IPS-18a (cell line): Measurements from ENCODE around the gene FUT9.
A peak's percentile ranks its signal among the peaks of the same experiment; 100 is the strongest.

Experiments used
- H3K27ac ChIP-seq: one replicate; pipeline ENCODE4 v1.5.1; 2013; ENCODE audit warnings: low read length
- H3K27me3 ChIP-seq: one replicate; pipeline ENCODE4 v1.6.1; 2013; ENCODE audit warnings: mild to moderate bottlenecking, low read length; ENCODE audit not compliant: control insufficient read depth, insufficient read depth
- H3K36me3 ChIP-seq: one replicate; pipeline ENCODE4 v1.6.1; 2013; ENCODE audit warnings: low read depth, low read length; ENCODE audit not compliant: control insufficient read depth
- H3K4me1 ChIP-seq: one replicate; pipeline ENCODE4 v1.6.1; 2013; ENCODE audit warnings: low read depth, low read length; ENCODE audit not compliant: control insufficient read depth
- H3K4me3 ChIP-seq: one replicate; pipeline ENCODE4 v1.5.1; 2013; ENCODE audit warnings: low read length
- H3K9ac ChIP-seq: one replicate; pipeline ENCODE4 v1.6.1; 2013; ENCODE audit warnings: mild to moderate bottlenecking, low read length, moderate library complexity
- H3K9me3 ChIP-seq: one replicate; pipeline ENCODE4 v1.6.1; 2013; ENCODE audit warnings: low read depth, low read length; ENCODE audit not compliant: control insufficient read depth

FUT9 gene

GRCh38 chr6:96015518-96016333 is at the start of gene FUT9:
FUT9 (plus strand) TSS chr6:96015974; CDS start chr6:96203156, 187,182 bp downstream.
- Histone ChIP-seq H3K4me3 (peak within 1 kb of the TSS; percentile 81), H3K36me3 (no peaks in the 10 kb centered on the region), H3K27ac (peak within 1 kb of the TSS; percentile 47), H3K9me3 (no peaks in the 10 kb centered on the region), H3K27me3 (peaks cover 31% of the 10 kb centered on the region), H3K4me1 (peaks cover 22% of the 10 kb centered on the region), H3K9ac (peak within 1 kb of the TSS; percentile 75)

- no peak overlapping the region for H3K27ac ChIP-seq
- peaks cover 11% of the 10 kb centered on the region for H3K9me3 ChIP-seq
- H3K9ac ChIP-seq, result no peak overlapping the region
- H3K4me3 ChIP-seq, result no peak overlapping the region
- H3K27me3 ChIP-seq, result no peaks in the 10 kb centered on the region
- H3K36me3 ChIP-seq, result no peaks in the 10 kb centered on the region
- H3K4me1 ChIP-seq, result no peaks in the 10 kb centered on the region
Measured at GRCh38 chr6:95967594-95967993, 48.2 kb upstream of the FUT9 start.

GRCh38 chr6:95973976-95974375 is 41.8 kb upstream of the FUT9 start:
- no peaks in the 10 kb centered on the region for H3K36me3 ChIP-seq
- H3K4me1 ChIP-seq, result no peaks in the 10 kb centered on the region
- H3K9ac ChIP-seq, result no peak overlapping the region
- H3K27ac ChIP-seq, result no peak overlapping the region
- no peaks in the 10 kb centered on the region for H3K9me3 ChIP-seq
- no peak overlapping the region for H3K4me3 ChIP-seq
- H3K27me3 ChIP-seq, result no peaks in the 10 kb centered on the region

GRCh38 chr6:95978230-95978629 is 37.5 kb upstream of the FUT9 start:
- Histone ChIP-seq H3K36me3 (no peaks in the 10 kb centered on the region), H3K4me1 (no peaks in the 10 kb centered on the region), H3K4me3 (no peak overlapping the region), H3K9me3 (no peaks in the 10 kb centered on the region), H3K9ac (no peak overlapping the region), H3K27ac (no peak overlapping the region), H3K27me3 (no peaks in the 10 kb centered on the region)

GRCh38 chr6:95991906-95992305 is 23.9 kb upstream of the FUT9 start:
- H3K27ac ChIP-seq, result no peak overlapping the region
- peaks cover 8% of the 10 kb centered on the region for H3K9me3 ChIP-seq
- no peaks in the 10 kb centered on the region for H3K27me3 ChIP-seq
- H3K4me1 ChIP-seq, result no peaks in the 10 kb centered on the region
- no peak overlapping the region for H3K4me3 ChIP-seq
- no peak overlapping the region for H3K9ac ChIP-seq
- H3K36me3 ChIP-seq, result no peaks in the 10 kb centered on the region

- peaks cover 8% of the 10 kb centered on the region for H3K9me3 ChIP-seq
- no peaks in the 10 kb centered on the region for H3K36me3 ChIP-seq
- no peak overlapping the region for H3K9ac ChIP-seq
- no peaks in the 10 kb centered on the region for H3K4me1 ChIP-seq
- no peak overlapping the region for H3K4me3 ChIP-seq
- no peak overlapping the region for H3K27ac ChIP-seq
- H3K27me3 ChIP-seq, result no peaks in the 10 kb centered on the region
Measured at GRCh38 chr6:95994151-95994550, 21.6 kb upstream of the FUT9 start.

GRCh38 chr6:95998133-95998532 is 17.6 kb upstream of the FUT9 start:
- Histone ChIP-seq H3K9ac (no peak overlapping the region), H3K4me3 (no peak overlapping the region), H3K36me3 (no peaks in the 10 kb centered on the region), H3K27me3 (no peaks in the 10 kb centered on the region), H3K9me3 (no peaks in the 10 kb centered on the region), H3K27ac (no peak overlapping the region), H3K4me1 (no peaks in the 10 kb centered on the region)

- Histone ChIP-seq H3K9ac (no peak overlapping the region), H3K9me3 (no peaks in the 10 kb centered on the region), H3K27me3 (no peaks in the 10 kb centered on the region), H3K4me1 (no peaks in the 10 kb centered on the region), H3K36me3 (no peaks in the 10 kb centered on the region), H3K27ac (no peak overlapping the region), H3K4me3 (no peak overlapping the region)
Measured at GRCh38 chr6:96001891-96002575, 13.7 kb upstream of the FUT9 start.

- Histone ChIP-seq H3K9ac (no peak overlapping the region), H3K36me3 (no peaks in the 10 kb centered on the region), H3K27ac (no peak overlapping the region), H3K27me3 (no peaks in the 10 kb centered on the region), H3K4me1 (no peaks in the 10 kb centered on the region), H3K4me3 (no peak overlapping the region), H3K9me3 (no peaks in the 10 kb centered on the region)
Measured at GRCh38 chr6:96002576-96002910, 13.2 kb upstream of the FUT9 start.

GRCh38 chr6:96002912-96003311 is 12.9 kb upstream of the FUT9 start:
- Histone ChIP-seq H3K4me1 (no peaks in the 10 kb centered on the region), H3K9me3 (no peaks in the 10 kb centered on the region), H3K4me3 (no peak overlapping the region), H3K9ac (no peak overlapping the region), H3K27me3 (no peaks in the 10 kb centered on the region), H3K36me3 (no peaks in the 10 kb centered on the region), H3K27ac (no peak overlapping the region)

GRCh38 chr6:96007663-96008062 is 8.1 kb upstream of the FUT9 start:
- no peak overlapping the region for H3K9ac ChIP-seq
- H3K4me3 ChIP-seq, result no peak overlapping the region
- no peaks in the 10 kb centered on the region for H3K27me3 ChIP-seq
- H3K4me1 ChIP-seq, result no peaks in the 10 kb centered on the region
- no peaks in the 10 kb centered on the region for H3K9me3 ChIP-seq
- H3K27ac ChIP-seq, result no peak overlapping the region
- no peaks in the 10 kb centered on the region for H3K36me3 ChIP-seq

- Histone ChIP-seq H3K9ac (no peak overlapping the region), H3K36me3 (no peaks in the 10 kb centered on the region), H3K9me3 (no peaks in the 10 kb centered on the region), H3K4me3 (no peak overlapping the region), H3K4me1 (peaks cover 22% of the 10 kb centered on the region), H3K27me3 (peaks cover 31% of the 10 kb centered on the region), H3K27ac (no peak overlapping the region)
Measured at GRCh38 chr6:96013531-96013930, 2.2 kb upstream of the FUT9 start.
